Measurements from ENCODE around the gene TBCC.

- TF ChIP-seq CTCF (IDR thresholded peaks at IDR 0.05) (no peak), POLR2A (IDR thresholded peaks at IDR 0.05) (no peak)
Measured at GRCh38 chr6:42781796-42782688, 36.1 kb upstream of the TBCC start, which contains the start of gene BICRAL.

Data from heart left ventricle (tissue), 13 donors.